HT-29 (cell line): ENCODE measurements around the gene CDON. TPM values are rescaled to one million over a fixed set of nuclear protein-coding genes. Genes with fewer than 3 reads are reported as not detected.
A peak's percentile ranks its signal among the peaks of the same experiment; 100 is the strongest.
"Not testable (repeated sequence)": the region's sequence is repeated elsewhere in the genome, so short reads cannot be mapped to it uniquely, and the experiment has no call there.

Source experiments
- DNase-seq: peaks from one replicate; pipeline ENCODE4 v3.0.0-alpha.2; 2015; ENCODE audit warnings: low spot score
- total RNA-seq: library from RNA; depleted of rRNA; stranded (reverse); fragments of >200 nt; shearing (Covaris generic); gene quantifications from 2 replicates; pipeline ENCODE4 v1.2.3, GENCODE V29; 2014; rRNA removed

The CDON gene
- total RNA-seq, 1 experiment from 2014 or later = 4.8 TPM

DNA sequence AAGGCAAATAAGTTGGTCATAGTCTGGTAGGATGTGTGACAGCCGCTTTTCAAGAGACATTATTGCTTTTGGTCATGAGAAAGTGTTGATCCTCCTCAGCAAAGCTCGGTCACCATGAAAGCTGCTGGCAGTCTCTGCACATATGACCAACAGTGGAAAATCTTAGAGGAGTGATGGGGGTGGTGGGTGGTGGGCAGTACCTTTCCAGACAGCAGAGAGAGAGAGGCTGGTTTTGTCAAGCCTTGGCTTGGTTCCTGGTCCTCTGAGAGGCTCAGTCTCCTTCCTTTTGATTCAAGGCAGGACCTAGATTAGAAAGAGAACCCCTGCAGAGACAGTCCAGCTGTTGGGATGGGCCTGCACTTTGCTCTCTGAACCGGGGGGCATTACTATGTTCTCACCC lies 136.9 kb downstream of the CDON start:
- no peak for DNase-seq

DNA sequence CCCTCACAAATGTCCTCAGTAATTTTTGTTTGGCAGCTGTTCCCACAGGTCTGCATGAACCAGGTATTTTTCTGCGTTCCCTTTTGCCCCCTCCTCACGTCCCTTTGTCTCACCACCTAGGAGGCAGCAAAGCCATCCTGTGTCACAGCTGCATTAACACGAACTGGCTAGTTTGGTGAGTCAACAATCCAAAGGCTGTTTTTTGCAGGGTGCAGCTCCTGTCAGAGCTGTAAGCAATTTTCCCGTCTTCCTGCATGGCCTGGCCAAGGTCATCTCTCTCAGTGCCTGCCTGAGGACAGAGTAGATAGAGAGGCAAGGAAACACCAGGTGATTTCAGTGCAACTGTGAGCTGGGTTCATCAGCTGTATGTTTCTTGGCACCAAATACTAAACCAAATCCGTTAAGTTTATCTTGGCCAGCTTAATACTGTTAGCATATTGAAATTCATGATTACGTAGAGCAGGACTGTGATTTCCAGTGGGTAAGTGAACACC lies 137.4 kb downstream of the CDON start:
- DNase-seq = no peak

DNA sequence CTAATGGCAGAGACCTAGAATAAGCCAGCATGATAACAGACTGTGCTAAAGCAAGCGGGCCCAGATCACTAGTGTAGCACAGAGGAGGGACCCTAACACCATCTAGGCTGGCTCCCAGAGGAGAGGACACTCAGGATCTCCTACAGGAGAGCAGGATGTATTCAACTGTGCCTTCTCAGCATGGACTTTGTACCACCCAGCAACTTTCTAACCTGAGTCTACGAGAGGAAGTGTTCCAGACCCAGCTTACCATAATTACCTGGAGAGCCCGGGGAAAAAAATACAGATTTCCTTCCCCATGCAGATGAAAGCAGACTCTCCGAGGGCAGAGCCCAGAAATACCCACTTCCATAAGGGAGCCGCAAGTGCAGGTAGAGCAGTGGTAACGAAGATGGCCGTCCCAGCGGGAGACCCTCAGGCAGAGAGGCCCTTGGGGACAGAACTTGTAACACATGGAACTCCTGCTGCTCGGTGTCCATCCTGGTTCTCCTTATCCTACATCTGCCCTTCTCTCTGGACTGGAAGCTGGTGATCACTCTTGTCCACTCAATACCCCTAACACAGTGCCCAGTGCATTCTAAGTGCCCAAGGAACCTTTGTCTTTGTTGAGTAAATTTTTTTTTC lies 138.2 kb downstream of the CDON start:
- no peak for DNase-seq

DNA sequence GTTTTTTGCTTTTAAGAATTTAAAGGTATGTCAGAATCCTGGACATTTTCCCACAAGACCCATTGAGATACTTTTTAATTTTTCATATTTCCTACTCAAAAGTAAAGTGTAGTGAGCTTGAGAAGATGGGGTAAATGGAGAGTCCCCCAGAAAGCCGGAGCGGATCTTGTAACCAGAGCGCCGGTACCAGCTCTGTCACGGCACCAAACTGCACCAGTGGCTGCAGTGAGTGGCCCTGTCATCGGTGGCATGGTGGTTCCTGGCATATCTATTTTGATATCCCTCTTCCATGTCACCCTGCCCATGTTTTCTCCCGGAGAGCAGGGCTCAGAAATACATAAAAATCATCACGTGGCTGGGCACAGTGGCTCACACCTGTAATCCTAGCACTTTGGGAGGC lies 139.0 kb downstream of the CDON start:
- no peak for DNase-seq

DNA sequence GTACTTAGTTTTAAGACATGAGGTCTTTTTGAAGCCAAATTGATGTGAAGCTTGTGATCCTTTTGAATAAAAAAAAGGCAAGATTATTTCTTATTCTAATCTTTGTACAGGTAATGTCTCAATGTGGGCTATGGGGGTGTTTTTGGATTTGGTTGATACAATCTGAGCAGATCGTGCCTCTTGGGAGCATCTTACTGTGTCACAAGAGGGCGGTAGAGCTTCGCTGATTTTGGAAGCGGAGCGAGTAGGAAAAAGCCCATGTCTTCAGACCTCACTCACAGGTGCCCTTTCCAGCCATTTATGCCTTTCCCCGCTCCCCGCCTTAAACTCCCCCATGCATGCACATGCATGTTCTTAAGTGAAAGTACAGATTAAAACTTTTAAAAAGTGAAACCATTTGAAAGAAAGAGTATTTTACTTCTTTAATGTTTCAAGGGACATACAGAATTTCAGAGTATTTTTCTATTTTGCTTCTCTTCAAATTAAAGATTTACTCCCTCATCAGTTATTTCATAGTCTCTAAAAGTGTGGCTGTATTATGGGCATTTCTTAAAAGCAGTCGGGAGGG lies 139.6 kb downstream of the CDON start:
- DNase-seq = peak; percentile 91

DNA sequence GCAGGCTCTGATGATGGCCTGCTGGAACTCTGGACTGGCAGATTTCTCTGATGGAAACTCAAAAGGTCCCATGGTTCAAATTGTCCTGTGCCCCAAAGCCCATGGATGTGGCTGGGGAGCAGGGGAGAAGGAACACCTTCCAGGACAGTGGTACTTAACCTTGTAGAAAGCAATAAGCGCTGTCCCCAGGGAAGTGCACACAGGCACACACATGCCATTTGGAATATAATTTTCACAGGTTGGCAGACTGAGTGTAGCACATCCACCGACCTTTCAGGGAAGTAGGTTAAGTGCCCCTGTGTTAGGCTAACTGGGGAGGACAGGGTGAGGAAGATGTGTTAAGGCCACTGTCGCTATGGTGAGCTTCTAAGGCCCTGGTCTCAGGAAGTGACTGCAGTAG lies 140.5 kb downstream of the CDON start:
- no peak for DNase-seq

DNA sequence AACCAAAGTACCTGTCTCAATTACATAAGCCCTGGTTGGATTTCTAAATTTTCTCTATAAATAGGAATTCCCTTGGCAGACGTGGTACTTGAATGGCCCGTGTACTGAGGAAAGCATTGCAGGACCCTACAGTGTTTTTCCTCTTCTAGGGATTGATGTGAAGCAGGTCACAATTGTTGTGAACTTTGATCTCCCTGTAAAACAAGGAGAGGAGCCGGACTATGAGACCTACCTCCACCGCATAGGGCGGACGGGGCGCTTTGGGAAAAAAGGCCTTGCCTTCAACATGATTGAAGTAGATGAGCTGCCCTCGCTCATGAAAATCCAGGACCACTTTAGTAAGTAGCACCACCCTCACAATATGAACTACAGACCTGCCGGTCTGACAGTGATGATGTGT lies 141.6 kb downstream of the CDON start:
- no peak for DNase-seq

- no peak for DNase-seq
Observed at GRCh38 chr11:125918140-125918840, 144.4 kb downstream of the CDON start.

DNA sequence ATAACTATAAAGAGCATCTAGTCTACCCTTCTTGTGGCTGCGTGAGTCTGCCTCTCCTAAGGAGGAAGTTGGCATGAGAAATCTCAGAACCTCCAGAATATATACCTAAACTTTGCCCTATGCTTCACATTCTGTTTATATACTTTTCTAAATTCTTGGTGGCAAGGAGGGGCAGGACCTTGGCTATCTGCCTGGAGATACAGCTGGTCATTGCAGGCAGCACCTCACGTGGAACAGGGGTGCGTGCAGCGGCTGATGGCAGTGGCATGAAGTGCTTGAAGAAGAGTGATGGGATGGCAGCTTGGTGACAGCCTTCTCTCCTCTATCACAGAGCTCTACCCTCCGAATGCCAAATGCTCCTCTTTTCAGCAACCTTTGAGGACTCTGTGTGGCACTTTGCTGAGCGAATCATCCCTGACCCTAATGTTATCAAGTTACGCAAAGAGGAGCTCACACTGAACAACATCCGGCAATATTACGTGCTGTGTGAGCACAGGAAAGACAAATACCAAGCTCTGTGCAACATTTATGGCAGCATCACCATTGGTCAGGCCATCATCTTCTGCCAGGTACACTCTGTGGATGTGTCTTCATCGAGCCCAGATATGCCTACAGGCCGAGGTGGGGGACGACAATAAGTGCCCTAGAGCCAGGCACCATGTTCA lies 145.9 kb downstream of the CDON start:
- peak; percentile 31 for DNase-seq

- DNase-seq = not testable (repeated sequence)
Observed at GRCh38 chr11:125914601-125915000, 148.1 kb downstream of the CDON start.

DNA sequence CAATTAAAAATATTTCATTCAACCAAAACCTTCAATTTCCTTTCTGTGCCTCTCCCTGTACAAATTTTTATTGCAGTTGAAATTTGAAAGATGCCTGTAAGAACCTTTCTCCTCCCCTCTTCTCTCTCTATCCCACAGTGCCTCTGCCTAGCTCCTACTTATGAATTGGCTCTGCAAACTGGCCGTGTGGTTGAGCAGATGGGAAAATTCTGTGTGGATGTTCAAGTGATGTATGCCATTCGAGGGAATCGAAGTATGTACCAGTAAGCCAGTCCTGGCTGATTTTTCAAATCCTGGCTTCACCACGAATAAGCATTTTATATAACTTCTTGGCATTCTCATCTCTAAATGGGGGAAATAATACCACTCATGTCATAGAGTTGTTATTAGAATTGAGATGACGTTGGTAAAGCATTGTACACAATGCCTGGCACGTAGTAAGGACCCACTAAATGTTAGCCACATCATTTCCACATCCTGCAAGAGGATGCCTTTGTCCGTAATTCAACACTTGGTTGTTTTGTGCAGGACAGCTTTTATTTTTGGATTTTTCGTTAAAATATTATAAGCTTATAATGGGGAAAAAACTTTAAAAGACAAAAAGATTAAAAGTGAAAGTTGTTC lies 152.3 kb downstream of the CDON start:
- no peak for DNase-seq

Other genes with a start within 250 kb of the CDON start
- gene PATE4, start 229.6 kb downstream of the CDON start, total RNA-seq = not detected in 2 replicates
- 6.9 and 7.2 TPM in 2 replicates for gene HYLS1, start 175.2 kb downstream of the CDON start, total RNA-seq
- gene PUS3, start 159.7 kb downstream of the CDON start, total RNA-seq = 7.6 and 9.6 TPM in 2 replicates
- gene DDX25, start 158.4 kb downstream of the CDON start, total RNA-seq = not detected in 2 replicates
- gene VSIG10L2, start 116.8 kb downstream of the CDON start, total RNA-seq = 0.03 and 0.08 TPM in 2 replicates
- gene RPUSD4, start 148.8 kb upstream of the CDON start, total RNA-seq = 47.6 and 52.7 TPM in 2 replicates
- 16.3 and 20.8 TPM in 2 replicates for gene FAM118B, start 148.9 kb upstream of the CDON start, total RNA-seq
- gene SRPRA, start 206.0 kb upstream of the CDON start, total RNA-seq = 125 and 126 TPM in 2 replicates
- 38.2 and 42.6 TPM in 2 replicates for gene FOXRED1, start 206.3 kb upstream of the CDON start, total RNA-seq
- gene TIRAP, start 220.2 kb upstream of the CDON start, total RNA-seq = 11.6 and 12.3 TPM in 2 replicates
- gene DCPS, start 241.2 kb upstream of the CDON start, total RNA-seq = 51.0 and 63.2 TPM in 2 replicates